Keratinocyte (primary cell): ENCODE results near the gene NIT1. TPM values are rescaled to one million over a fixed set of nuclear protein-coding genes. Genes with fewer than 3 reads are reported as not detected.

Experiments used
- DNase-seq: peaks from one replicate; pipeline ENCODE4 v3.0.0-alpha.2; 2011; ENCODE audit warnings: low read depth, missing footprints, low spot score
- FAIRE-seq: peaks from 2 replicates; lab custom pipeline; 2011; peaks lifted over from hg19 to GRCh38; lab: Jason Lieb, UNC
- H2AFZ ChIP-seq: 2 replicates; pipeline ENCODE4 v1.6.0; 2012; ENCODE audit warnings: low read length, control low read depth, inconsistent platforms; ENCODE audit not compliant: control insufficient read depth
- H3K27ac ChIP-seq: 2 replicates; pipeline ENCODE4 v1.5.1; 2011; ENCODE audit warnings: low read length; ENCODE audit not compliant: control insufficient read depth, insufficient read depth
- H3K27me3 ChIP-seq: 3 replicates; pipeline ENCODE4 v1.6.0; 2011; ENCODE audit warnings: low read length; ENCODE audit not compliant: control insufficient read depth, insufficient read depth; ENCODE audit errors: extremely low read depth
- H3K36me3 ChIP-seq, 2 experiments: 2 replicates in 1 of 2; 3 replicates in 1 of 2; pipeline ENCODE4 v1.5.1; 2011; ENCODE audit warnings: low read length in 2 of 2, mild to moderate bottlenecking in 1 of 2; ENCODE audit not compliant: control insufficient read depth in 2 of 2, insufficient read depth in 2 of 2; ENCODE audit errors: extremely low read depth in 1 of 2
- H3K4me1 ChIP-seq: 3 replicates; pipeline ENCODE4 v1.5.1; 2011; ENCODE audit warnings: low read length; ENCODE audit not compliant: control insufficient read depth, insufficient read depth; ENCODE audit errors: extremely low read depth
- H3K4me2 ChIP-seq: 3 replicates; pipeline ENCODE4 v1.6.0; 2011; ENCODE audit warnings: low read depth, low read length; ENCODE audit not compliant: control insufficient read depth, insufficient read depth; ENCODE audit errors: extremely low read depth
- H3K4me3 ChIP-seq, 3 experiments: fragments of 200-600 bp in 1 of 3; sonication (generic) in 1 of 3; 2 replicates in 2 of 3; 3 replicates in 1 of 3; pipeline ENCODE4 v1.5.1; 2011 to 2016; ENCODE audit warnings: low read length in 3 of 3, mild to moderate bottlenecking in 3 of 3, control low read depth in 2 of 3, inconsistent platforms in 1 of 3, low read depth in 1 of 3, mixed read lengths in 1 of 3, mixed run types in 1 of 3, moderate library complexity in 1 of 3; ENCODE audit not compliant: control insufficient read depth in 2 of 3, insufficient read depth in 2 of 3; ENCODE audit errors: extremely low read depth in 1 of 3
- H3K79me2 ChIP-seq: 2 replicates; pipeline ENCODE4 v1.6.0; 2012; ENCODE audit warnings: low read length; ENCODE audit not compliant: control insufficient read depth, insufficient read depth
- H3K9ac ChIP-seq: 3 replicates; pipeline ENCODE4 v1.6.0; 2011; ENCODE audit warnings: low read length; ENCODE audit not compliant: control insufficient read depth, insufficient read depth; ENCODE audit errors: extremely low read depth
- H3K9me1 ChIP-seq: 3 replicates; pipeline ENCODE4 v1.6.0; 2011; ENCODE audit warnings: low read length; ENCODE audit not compliant: control insufficient read depth, insufficient read depth; ENCODE audit errors: extremely low read depth
- H3K9me3 ChIP-seq: 2 replicates; pipeline ENCODE4 v1.5.1; 2012; ENCODE audit warnings: low read depth, low read length; ENCODE audit not compliant: control insufficient read depth
- H4K20me1 ChIP-seq: 3 replicates; pipeline ENCODE4 v1.6.0; 2011; ENCODE audit warnings: low read length; ENCODE audit not compliant: control insufficient read depth, insufficient read depth; ENCODE audit errors: extremely low read depth
- EZH2 ChIP-seq: IDR thresholded peaks from one replicate; pipeline ENCODE4 v1.6.1; 2012; ENCODE audit warnings: inconsistent platforms, mild to moderate bottlenecking, low read length, moderate library complexity
- dilution Hi-C: fragments of 300-500 bp; cut with MboI; formaldehyde crosslinking; loops from one replicate; pipeline ENCODE4 v1.7.0; 2020; ENCODE audit warnings: low sequenced_read_pairs; ENCODE audit not compliant: extremely low pct_ligation_motif_present
- polyA plus RNA-seq, 5 experiments: library from polyadenylated mRNA; depleted of rRNA in 3 of 5; stranded (reverse) in 3 of 5; stranded (forward) in 1 of 5; unstranded in 1 of 5; fragments of >200 nt; gene quantifications; 1 replicate in 1 of 5; 2 replicates in 3 of 5; 3 replicates in 1 of 5; pipeline versions ENCODE4 v1.2.1 to v1.2.3, GENCODE V29; 2011 to 2012; ENCODE audit warnings: missing spikeins in 2 of 5, low read depth in 1 of 5, low replicate concordance in 1 of 5
- TF ChIP-seq, protein P1 (sequence below), 3 experiments: IDR thresholded peaks in 1 of 3; conservative IDR thresholded peaks in 1 of 3; optimal IDR thresholded peaks in 1 of 3; 2 replicates in 2 of 3; 3 replicates in 1 of 3; pipeline versions ENCODE3 to v1.5.1; 2011; ENCODE audit warnings: low read length in 3 of 3, mild to moderate bottlenecking in 3 of 3, moderate library complexity in 2 of 3, control low read depth in 1 of 3, inconsistent platforms in 1 of 3; ENCODE audit not compliant: insufficient read depth in 2 of 3; ENCODE audit errors: extremely low read depth in 1 of 3

Gene NIT1
- polyA plus RNA-seq, 1 donor (not counting 4 experiments of a cell fraction or from before 2014, with no cell fraction given), result 22.9 TPM

DNA sequence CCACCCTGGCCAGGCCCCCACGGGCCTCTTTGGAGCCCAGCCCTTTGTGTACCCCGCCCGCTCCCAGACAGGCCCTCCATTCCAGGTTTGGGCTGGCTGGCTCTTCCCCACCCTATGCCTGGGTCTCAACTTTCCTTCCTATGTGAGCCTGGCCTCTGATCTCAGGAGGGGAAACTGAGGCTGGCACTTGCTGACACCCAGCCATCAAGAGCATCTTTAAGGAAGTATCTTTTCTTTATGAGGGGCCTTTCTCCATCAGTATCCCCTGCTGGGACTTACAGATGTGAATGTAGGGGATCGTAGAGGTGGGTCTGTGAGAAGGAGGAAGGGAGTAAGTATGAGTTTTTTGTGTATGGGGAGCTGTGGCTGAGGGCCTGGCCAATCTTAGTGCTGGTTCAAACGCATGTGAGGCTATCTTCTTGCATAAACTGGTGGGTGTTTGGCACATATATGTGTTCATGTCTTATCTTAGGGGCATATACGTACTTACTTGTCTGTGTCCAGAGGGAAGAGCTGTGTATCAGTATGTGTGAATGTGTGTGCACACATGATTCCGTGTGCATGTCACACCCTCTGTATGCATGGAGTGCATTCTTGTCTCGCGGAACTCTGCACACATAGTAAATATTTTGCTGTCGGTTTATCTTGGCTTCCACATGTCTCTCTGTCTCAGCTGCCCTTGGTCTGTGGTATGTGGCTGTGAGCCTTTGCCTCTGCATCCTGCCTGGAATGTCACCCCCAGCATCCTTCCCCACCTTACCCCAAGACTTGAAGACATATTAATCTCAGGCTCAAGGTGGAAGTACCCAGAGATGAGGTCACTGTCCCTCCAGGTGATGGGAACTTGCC lies 33.9 kb upstream of the NIT1 start:
- no peak for TF ChIP-seq EZH2
- TF ChIP-seq, protein P1, sequence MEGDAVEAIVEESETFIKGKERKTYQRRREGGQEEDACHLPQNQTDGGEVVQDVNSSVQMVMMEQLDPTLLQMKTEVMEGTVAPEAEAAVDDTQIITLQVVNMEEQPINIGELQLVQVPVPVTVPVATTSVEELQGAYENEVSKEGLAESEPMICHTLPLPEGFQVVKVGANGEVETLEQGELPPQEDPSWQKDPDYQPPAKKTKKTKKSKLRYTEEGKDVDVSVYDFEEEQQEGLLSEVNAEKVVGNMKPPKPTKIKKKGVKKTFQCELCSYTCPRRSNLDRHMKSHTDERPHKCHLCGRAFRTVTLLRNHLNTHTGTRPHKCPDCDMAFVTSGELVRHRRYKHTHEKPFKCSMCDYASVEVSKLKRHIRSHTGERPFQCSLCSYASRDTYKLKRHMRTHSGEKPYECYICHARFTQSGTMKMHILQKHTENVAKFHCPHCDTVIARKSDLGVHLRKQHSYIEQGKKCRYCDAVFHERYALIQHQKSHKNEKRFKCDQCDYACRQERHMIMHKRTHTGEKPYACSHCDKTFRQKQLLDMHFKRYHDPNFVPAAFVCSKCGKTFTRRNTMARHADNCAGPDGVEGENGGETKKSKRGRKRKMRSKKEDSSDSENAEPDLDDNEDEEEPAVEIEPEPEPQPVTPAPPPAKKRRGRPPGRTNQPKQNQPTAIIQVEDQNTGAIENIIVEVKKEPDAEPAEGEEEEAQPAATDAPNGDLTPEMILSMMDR (optimal IDR thresholded peaks at IDR 0.05 in 1 of 3, IDR thresholded peaks at IDR 0.05 in 1 of 3, conservative IDR thresholded peaks at IDR 0.05 in 1 of 3; ENCODE audit: extremely low read depth in 1 of 3, insufficient read depth in 2 of 3, low read length in 3 of 3), result no peak

DNA sequence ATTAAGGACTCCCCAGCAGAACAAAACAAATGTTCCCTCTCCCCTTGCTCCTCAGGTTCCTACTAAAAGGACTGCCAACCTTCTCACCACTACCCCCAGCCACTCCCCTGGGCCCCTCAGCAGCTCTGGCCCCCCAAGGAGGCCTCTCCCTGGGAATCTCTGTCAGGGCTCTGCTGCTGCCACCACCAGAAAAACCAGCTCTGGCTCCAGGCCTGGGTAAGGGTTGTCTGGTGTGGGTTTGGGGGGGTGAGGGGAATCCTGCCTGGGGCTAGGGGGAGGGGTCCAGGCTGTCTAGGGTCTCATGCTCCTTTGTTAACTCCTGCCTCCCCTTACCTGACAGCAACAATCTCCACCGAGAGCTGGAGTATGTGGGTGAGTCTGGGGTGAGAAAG lies 33.3 kb upstream of the NIT1 start:
- Histone ChIP-seq H3K79me2 (no peaks in the 10 kb centered on the region), H3K4me2 (no peak overlapping the region), H3K27me3 (no peaks in the 10 kb centered on the region), H3K9me1 (no peaks in the 10 kb centered on the region), H3K4me1 (peaks cover 70% of the 10 kb centered on the region), H3K27ac (no peak overlapping the region), H3K9ac (no peak overlapping the region), H3K36me3 (no peaks in the 10 kb centered on the region), H2AFZ (no peak overlapping the region), H4K20me1 (no peaks in the 10 kb centered on the region), H3K9me3 (no peaks in the 10 kb centered on the region), H3K4me3 (no peak overlapping the region)
- DNase-seq (no peak), FAIRE-seq (no peak)
- TF ChIP-seq, protein P1 (optimal IDR thresholded peaks at IDR 0.05 in 1 of 3, IDR thresholded peaks at IDR 0.05 in 1 of 3, conservative IDR thresholded peaks at IDR 0.05 in 1 of 3; ENCODE audit: extremely low read depth in 1 of 3, insufficient read depth in 2 of 3, low read length in 3 of 3), result no peak
- no peak for TF ChIP-seq EZH2
- dilution Hi-C loops, result no loop called here

More for the DNA sequence above, 33.9 kb upstream of the NIT1 start:
- Histone ChIP-seq H3K4me2 (peak overlapping the region; percentile 67), H4K20me1 (no peaks in the 10 kb centered on the region), H3K27me3 (no peaks in the 10 kb centered on the region), H3K9ac (peak overlapping the region; percentile 38), H3K27ac (peak overlapping the region; percentile 92), H3K36me3 (no peaks in the 10 kb centered on the region), H3K9me1 (no peaks in the 10 kb centered on the region), H3K79me2 (no peaks in the 10 kb centered on the region), H3K4me1 (peaks cover 63% of the 10 kb centered on the region), H3K4me3 (peak overlapping the region in 1 of 3 experiments; percentile 9), H2AFZ (no peak overlapping the region), H3K9me3 (no peaks in the 10 kb centered on the region)
- dilution Hi-C loops, result no loop called here
- FAIRE-seq, result peak; percentile 34
- no peak for DNase-seq
